Medulla oblongata (tissue), 1 donor: ENCODE data around the gene SH3PXD2B.
A peak's percentile ranks its signal among the peaks of the same experiment; 100 is the strongest.
"Not testable (repeated sequence)": the region's sequence is repeated elsewhere in the genome, so short reads cannot be mapped to it uniquely, and the experiment has no call there.

Experiments used
- DNase-seq: peaks from one replicate; pipeline ENCODE4 v3.0.0-alpha.2; 2015; ENCODE audit errors: extremely low spot score

The SH3PXD2B gene

GRCh38 chr5:172399826-172400225 lies 54.5 kb downstream of the SH3PXD2B start:
- no peak for DNase-seq

GRCh38 chr5:172399336-172399735 lies 55.0 kb downstream of the SH3PXD2B start:
- no peak for DNase-seq

GRCh38 chr5:172398645-172399044 lies 55.7 kb downstream of the SH3PXD2B start:
- not testable (repeated sequence) for DNase-seq

GRCh38 chr5:172396994-172397393 lies 57.3 kb downstream of the SH3PXD2B start:
- DNase-seq = not testable (repeated sequence)

GRCh38 chr5:172396220-172396619 lies 58.1 kb downstream of the SH3PXD2B start:
- DNase-seq = no peak

GRCh38 chr5:172395483-172395882 lies 58.8 kb downstream of the SH3PXD2B start:
- no peak for DNase-seq

- DNase-seq = no peak
Measured at GRCh38 chr5:172389578-172390112, 64.7 kb downstream of the SH3PXD2B start.

- DNase-seq = no peak
Measured at GRCh38 chr5:172388246-172388733, 66.0 kb downstream of the SH3PXD2B start.

- no peak for DNase-seq
Measured at GRCh38 chr5:172385707-172386106, 68.6 kb downstream of the SH3PXD2B start.

- DNase-seq = no peak
Measured at GRCh38 chr5:172385010-172385563, 69.2 kb downstream of the SH3PXD2B start.

- DNase-seq = no peak
Measured at GRCh38 chr5:172383191-172383802, 71.0 kb downstream of the SH3PXD2B start.

- DNase-seq = peak; percentile 82
Measured at GRCh38 chr5:172380987-172381643, 73.2 kb downstream of the SH3PXD2B start.

- no peak for DNase-seq
Measured at GRCh38 chr5:172380301-172380986, 73.9 kb downstream of the SH3PXD2B start.

GRCh38 chr5:172379481-172379880 lies 74.8 kb downstream of the SH3PXD2B start:
- DNase-seq = no peak

GRCh38 chr5:172377856-172378255 lies 76.5 kb downstream of the SH3PXD2B start:
- peak; percentile 45 for DNase-seq

GRCh38 chr5:172377438-172377837 lies 76.9 kb downstream of the SH3PXD2B start:
- no peak for DNase-seq

GRCh38 chr5:172374783-172375182 lies 79.5 kb downstream of the SH3PXD2B start:
- no peak for DNase-seq

- DNase-seq = no peak
Measured at GRCh38 chr5:172373680-172374079, 80.6 kb downstream of the SH3PXD2B start.

- no peak for DNase-seq
Measured at GRCh38 chr5:172371684-172372083, 82.6 kb downstream of the SH3PXD2B start.

- no peak for DNase-seq
Measured at GRCh38 chr5:172370648-172371545, 83.4 kb downstream of the SH3PXD2B start.

- peak; percentile 88 for DNase-seq
Measured at GRCh38 chr5:172370237-172370640, 84.1 kb downstream of the SH3PXD2B start.
